Ovary (tissue), 9 donors: Measurements from ENCODE around the gene ACTR8. TPM values are rescaled to one million over a fixed set of nuclear protein-coding genes. Genes with fewer than 3 reads are reported as not detected.
A peak's percentile ranks its signal among the peaks of the same experiment; 100 is the strongest.

Experiments
- DNase-seq, 5 donors: peaks; one replicate each; pipeline ENCODE4 v3.0.0-alpha.2; 2019 to 2020
- H3K27ac ChIP-seq, 2 donors: fragments of 200-600 bp; one replicate each; pipeline versions ENCODE4 v1.5.1 to v1.8.0; 2019 to 2022
- H3K27me3 ChIP-seq: fragments of 200-600 bp; one replicate; pipeline ENCODE4 v1.8.0; 2022
- H3K36me3 ChIP-seq: fragments of 200-600 bp; sonication (generic); one replicate; pipeline ENCODE4 v1.5.1; 2019
- H3K4me1 ChIP-seq: one replicate; pipeline ENCODE4 v1.8.1; 2013; ENCODE audit warnings: mild to moderate bottlenecking, moderate library complexity; ENCODE audit not compliant: insufficient read depth
- H3K4me3 ChIP-seq: fragments of 200-600 bp; sonication (generic); one replicate; pipeline ENCODE4 v1.5.1; 2017
- H3K9me3 ChIP-seq, 2 donors: fragments of 200-600 bp in 1 of 2; sonication (generic) in 1 of 2; one replicate each; pipeline versions ENCODE4 v1.5.1 to v1.8.1; 2013 to 2019; ENCODE audit warnings: mild to moderate bottlenecking in 1 of 2, moderate library complexity in 1 of 2
- CTCF ChIP-seq, 3 donors: fragments of 450-650 bp in 2 of 3; fragments of 200-600 bp in 1 of 3; IDR thresholded peaks; one replicate each; pipeline versions ENCODE4 v1.5.1 to v1.8.0; 2016 to 2022; ENCODE audit warnings: antibody characterized with exemption in 3 of 3, mild to moderate bottlenecking in 1 of 3
- EP300 ChIP-seq: sonication (generic); formaldehyde crosslinking; IDR thresholded peaks from one replicate; pipeline ENCODE4 v1.6.1; 2017; ENCODE audit warnings: antibody characterized with exemption
- POLR2A ChIP-seq: fragments of 450-650 bp; IDR thresholded peaks from one replicate; pipeline ENCODE4 v1.6.1; 2017; ENCODE audit warnings: antibody characterized with exemption, mild to moderate bottlenecking, moderate library complexity
- WGBS, 3 donors: extraction: QIAGEN DNeasy Blood & Tissue Kit in 1 of 3; methylation state at CpG; one replicate each; pipeline versions ENCODE4 v1.1.5 to v1.1.7; 2013 to 2017; 5-methylcytosine and 5-hydroxymethylcytosine counted together
- intact Hi-C, 4 donors: fragments of 100-400 bp; cut with DNase I; formaldehyde crosslinking; loops; one replicate each; pipeline versions ENCODE4 v1.11.0 to v1.15.1; 2022 to 2023
- polyA plus RNA-seq, 2 donors: library from polyadenylated mRNA; stranded (reverse); fragments of 200-250 nt in 1 of 2; fragments of 350-450 nt in 1 of 2; fragmentation: Illumina TruSeq in 1 of 2; extraction: RNeasy Lipid Tissue Mini Kit (QIAGEN cat#74804) in 1 of 2; gene quantifications; one replicate each; pipeline ENCODE4 v1.2.3, GENCODE V29; 2013 to 2014
- total RNA-seq, 7 donors: library from RNA; depleted of rRNA in 2 of 7; stranded (reverse); fragments of >200 nt in 2 of 7; fragmentation: NEBNext Ultra II Directional in 3 of 7; extraction: Animal tissue kit (Norgen Biotek cat#: 25700) in 3 of 7; gene quantifications; one replicate each; pipeline versions ENCODE4 v1.1.0 to v1.2.4, GENCODE V29; 2016 to 2023
- donor health status: DM: no; HTN: no; CAD: no; lungs with moderate emphysema.
- donor health status: DM: no; HTN: no; CAD: no.
- donor health status: Bipolar disorder and iron deficiency.
- donor health status: DM: yes; HTN: yes; CAD: no.
- donor health status: DM: no; HTN: no; CAD: no.
- donor health status: DM: yes; HTN: yes; CAD: no.

ACTR8 gene
- total and polyA plus RNA-seq, 9 donors = 9.1 to 34.5 (median 20.6) TPM

- H3K4me3 ChIP-seq = no peak overlapping the region
- WGBS, 3 donors = 52 to 65% (median 62%) methylated on average over 2 of the region's 2 CpGs
- no peaks in the 10 kb centered on the region for H3K27me3 ChIP-seq
- DNase-seq = no peak
- no peak overlapping the region for H3K27ac ChIP-seq
- intact Hi-C loops = no loop called here
- no peaks in the 10 kb centered on the region for H3K9me3 ChIP-seq
- H3K4me1 ChIP-seq = no peaks in the 10 kb centered on the region
- no peaks in the 10 kb centered on the region for H3K36me3 ChIP-seq
- TF ChIP-seq EP300 = no peak
- no peak for TF ChIP-seq CTCF (IDR thresholded peaks at IDR 0.05)
- no peak for TF ChIP-seq POLR2A
These were observed 17.8 kb upstream of the ACTR8 start for GRCh38 chr3:53899750-53900149.

- intact Hi-C loops = no loop called here
- peak overlapping the region; percentile 62 to 69 for H3K27ac ChIP-seq
These were observed 10.3 kb upstream of the ACTR8 start for GRCh38 chr3:53892286-53892637.

GRCh38 chr3:53891497-53892285, 9.7 kb upstream of the ACTR8 start, which contains the start of gene SELENOK:
SELENOK (minus strand) TSS chr3:53891859.
- Histone ChIP-seq H3K36me3 (no peaks in the 10 kb centered on the region), H3K27me3 (peaks cover 3% of the 10 kb centered on the region), H3K4me1 (peaks cover 5% of the 10 kb centered on the region), H3K27ac (peak within 1 kb of the TSS; percentile 62 to 81), H3K9me3 (no peaks in the 10 kb centered on the region), H3K4me3 (peak within 1 kb of the TSS; percentile 99)
- TF ChIP-seq POLR2A = peak; percentile 94
- no peak for TF ChIP-seq EP300
- peak in 1 of 3 donors; percentile 27 for TF ChIP-seq CTCF (IDR thresholded peaks at IDR 0.05)
- peak; percentile 98 to 99 (median 98) for DNase-seq
- intact Hi-C loops = no loop called here
- 0% methylated on average over 59 to 73 of the region's 73 CpGs for WGBS, 3 donors

More at GRCh38 chr3:53892286-53892637, 10.3 kb upstream of the ACTR8 start:
- no peak for TF ChIP-seq POLR2A
- TF ChIP-seq CTCF (IDR thresholded peaks at IDR 0.05) = no peak
- no peak for TF ChIP-seq EP300
- WGBS, 3 donors = 37 to 65% (median 39%) methylated on average over 4 of the region's 4 CpGs
- H3K4me3 ChIP-seq = peak overlapping the region; percentile 99
- H3K9me3 ChIP-seq = no peaks in the 10 kb centered on the region
- DNase-seq = no peak
- no peaks in the 10 kb centered on the region for H3K36me3 ChIP-seq
- peaks cover 5% of the 10 kb centered on the region for H3K4me1 ChIP-seq
- peaks cover 3% of the 10 kb centered on the region for H3K27me3 ChIP-seq

GRCh38 chr3:53890726-53891475, 8.9 kb upstream of the ACTR8 start:
- peaks cover 5% of the 10 kb centered on the region for H3K4me1 ChIP-seq
- 5 to 7% (median 5%) methylated on average over 21 of the region's 21 CpGs for WGBS, 3 donors
- peak overlapping the region; percentile 99 for H3K4me3 ChIP-seq
- TF ChIP-seq EP300 (no peak), POLR2A (no peak), CTCF (IDR thresholded peaks at IDR 0.05) (no peak)
- H3K27me3 ChIP-seq = peaks cover 3% of the 10 kb centered on the region
- DNase-seq = no peak
- no peaks in the 10 kb centered on the region for H3K9me3 ChIP-seq
- H3K27ac ChIP-seq = peak overlapping the region; percentile 46 to 81
- intact Hi-C loops = no loop called here
- no peaks in the 10 kb centered on the region for H3K36me3 ChIP-seq
